ENCODE data around the gene TMEM196. TPM values are rescaled to one million over a fixed set of nuclear protein-coding genes. Genes with fewer than 3 reads are reported as not detected.

The TMEM196 gene
- total and polyA plus RNA-seq, 4 donors, result not detected

DNA sequence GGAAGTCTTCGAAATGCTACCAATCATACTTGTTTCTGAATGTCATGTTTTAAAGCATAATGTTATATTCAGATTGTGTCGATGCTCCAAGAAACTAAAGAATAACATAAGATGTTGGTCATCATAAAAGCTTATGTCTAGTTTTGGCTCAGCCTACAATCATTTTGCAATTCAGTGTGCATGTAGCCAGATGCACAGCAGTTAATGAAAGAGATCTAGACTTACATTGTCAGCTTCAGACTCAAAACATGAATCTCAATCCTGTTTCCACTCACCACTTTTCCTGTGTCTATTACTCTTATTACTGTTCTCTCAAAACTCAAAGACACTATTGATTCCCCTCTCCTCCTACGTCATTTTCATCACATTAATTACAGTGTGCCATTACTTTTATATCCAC is 21.4 kb downstream of the TMEM196 start:
- Histone ChIP-seq H3K4me3 (ENCODE audit: low read depth in 1 of 3, low read length in 3 of 3) (no peak overlapping the region), H3K9ac (ENCODE audit: low read depth in 1 of 2, low read length in 2 of 2) (no peak overlapping the region), H3K9me3 (ENCODE audit: control insufficient read depth in 4 of 4, low read length in 3 of 4) (no peaks in the 10 kb centered on the region), H3K27ac (ENCODE audit: low read depth in 1 of 2, low read length in 2 of 2) (no peak overlapping the region), H3K36me3 (ENCODE audit: control insufficient read depth in 4 of 4, insufficient read depth in 3 of 4, low read depth in 1 of 4, low read length in 3 of 4) (no peaks in the 10 kb centered on the region), H3K4me1 (ENCODE audit: control insufficient read depth in 4 of 4, insufficient read depth in 4 of 4, low read length in 3 of 4) (no peaks in the 10 kb centered on the region), H3K27me3 (ENCODE audit: control insufficient read depth in 4 of 4, insufficient read depth in 4 of 4, low read length in 3 of 4) (peaks cover 0 to 10% (median 0%) of the 10 kb centered on the region in 4 donors)
- 75% methylated on average over 3 of the region's 3 CpGs for WGBS
- TF ChIP-seq YY1 (IDR thresholded peaks at IDR 0.05) (no peak), JUND (IDR thresholded peaks at IDR 0.05) (no peak), NR2F2 (IDR thresholded peaks at IDR 0.05) (no peak), HNF4G (IDR thresholded peaks at IDR 0.05) (no peak), RXRA (IDR thresholded peaks at IDR 0.05) (no peak), HNF4A (conservative IDR thresholded peaks at IDR 0.05) (no peak), RAD21 (IDR thresholded peaks at IDR 0.05) (no peak)
- TF ChIP-seq, protein P1, sequence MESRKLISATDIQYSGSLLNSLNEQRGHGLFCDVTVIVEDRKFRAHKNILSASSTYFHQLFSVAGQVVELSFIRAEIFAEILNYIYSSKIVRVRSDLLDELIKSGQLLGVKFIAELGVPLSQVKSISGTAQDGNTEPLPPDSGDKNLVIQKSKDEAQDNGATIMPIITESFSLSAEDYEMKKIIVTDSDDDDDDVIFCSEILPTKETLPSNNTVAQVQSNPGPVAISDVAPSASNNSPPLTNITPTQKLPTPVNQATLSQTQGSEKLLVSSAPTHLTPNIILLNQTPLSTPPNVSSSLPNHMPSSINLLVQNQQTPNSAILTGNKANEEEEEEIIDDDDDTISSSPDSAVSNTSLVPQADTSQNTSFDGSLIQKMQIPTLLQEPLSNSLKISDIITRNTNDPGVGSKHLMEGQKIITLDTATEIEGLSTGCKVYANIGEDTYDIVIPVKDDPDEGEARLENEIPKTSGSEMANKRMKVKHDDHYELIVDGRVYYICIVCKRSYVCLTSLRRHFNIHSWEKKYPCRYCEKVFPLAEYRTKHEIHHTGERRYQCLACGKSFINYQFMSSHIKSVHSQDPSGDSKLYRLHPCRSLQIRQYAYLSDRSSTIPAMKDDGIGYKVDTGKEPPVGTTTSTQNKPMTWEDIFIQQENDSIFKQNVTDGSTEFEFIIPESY (IDR thresholded peaks at IDR 0.05), result no peak
- TF ChIP-seq, protein P2, sequence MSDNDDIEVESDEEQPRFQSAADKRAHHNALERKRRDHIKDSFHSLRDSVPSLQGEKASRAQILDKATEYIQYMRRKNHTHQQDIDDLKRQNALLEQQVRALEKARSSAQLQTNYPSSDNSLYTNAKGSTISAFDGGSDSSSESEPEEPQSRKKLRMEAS (IDR thresholded peaks at IDR 0.05), result no peak
- TF ChIP-seq, protein P3, sequence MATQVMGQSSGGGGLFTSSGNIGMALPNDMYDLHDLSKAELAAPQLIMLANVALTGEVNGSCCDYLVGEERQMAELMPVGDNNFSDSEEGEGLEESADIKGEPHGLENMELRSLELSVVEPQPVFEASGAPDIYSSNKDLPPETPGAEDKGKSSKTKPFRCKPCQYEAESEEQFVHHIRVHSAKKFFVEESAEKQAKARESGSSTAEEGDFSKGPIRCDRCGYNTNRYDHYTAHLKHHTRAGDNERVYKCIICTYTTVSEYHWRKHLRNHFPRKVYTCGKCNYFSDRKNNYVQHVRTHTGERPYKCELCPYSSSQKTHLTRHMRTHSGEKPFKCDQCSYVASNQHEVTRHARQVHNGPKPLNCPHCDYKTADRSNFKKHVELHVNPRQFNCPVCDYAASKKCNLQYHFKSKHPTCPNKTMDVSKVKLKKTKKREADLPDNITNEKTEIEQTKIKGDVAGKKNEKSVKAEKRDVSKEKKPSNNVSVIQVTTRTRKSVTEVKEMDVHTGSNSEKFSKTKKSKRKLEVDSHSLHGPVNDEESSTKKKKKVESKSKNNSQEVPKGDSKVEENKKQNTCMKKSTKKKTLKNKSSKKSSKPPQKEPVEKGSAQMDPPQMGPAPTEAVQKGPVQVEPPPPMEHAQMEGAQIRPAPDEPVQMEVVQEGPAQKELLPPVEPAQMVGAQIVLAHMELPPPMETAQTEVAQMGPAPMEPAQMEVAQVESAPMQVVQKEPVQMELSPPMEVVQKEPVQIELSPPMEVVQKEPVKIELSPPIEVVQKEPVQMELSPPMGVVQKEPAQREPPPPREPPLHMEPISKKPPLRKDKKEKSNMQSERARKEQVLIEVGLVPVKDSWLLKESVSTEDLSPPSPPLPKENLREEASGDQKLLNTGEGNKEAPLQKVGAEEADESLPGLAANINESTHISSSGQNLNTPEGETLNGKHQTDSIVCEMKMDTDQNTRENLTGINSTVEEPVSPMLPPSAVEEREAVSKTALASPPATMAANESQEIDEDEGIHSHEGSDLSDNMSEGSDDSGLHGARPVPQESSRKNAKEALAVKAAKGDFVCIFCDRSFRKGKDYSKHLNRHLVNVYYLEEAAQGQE (IDR thresholded peaks at IDR 0.05), result no peak
- no peak for DNase-seq (ENCODE audit: low spot score)

DNA sequence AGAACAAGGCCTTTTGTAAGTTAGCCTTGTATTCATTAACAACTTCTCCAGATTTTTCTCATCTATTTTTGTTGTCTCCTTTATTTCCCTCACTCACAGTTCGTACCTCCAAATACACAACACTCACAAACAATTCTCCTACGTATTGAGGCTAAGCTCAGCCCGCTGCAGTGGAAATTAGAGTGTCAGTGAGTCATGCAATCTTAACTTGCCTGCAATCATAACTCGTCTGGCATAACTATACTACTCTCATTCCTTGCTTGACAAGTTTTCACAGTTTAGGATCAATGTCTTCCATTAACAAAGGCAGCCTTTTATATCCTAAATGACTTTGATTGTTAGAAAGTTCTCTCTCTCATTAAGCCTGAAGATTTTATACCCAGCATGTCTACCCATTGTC is 23.8 kb downstream of the TMEM196 start:
- WGBS, result 67% methylated on average over 4 of the region's 4 CpGs
- no peak for DNase-seq (ENCODE audit: low spot score)
- H3K4me3 ChIP-seq (ENCODE audit: low read depth in 1 of 3, low read length in 3 of 3), result no peak overlapping the region

DNA sequence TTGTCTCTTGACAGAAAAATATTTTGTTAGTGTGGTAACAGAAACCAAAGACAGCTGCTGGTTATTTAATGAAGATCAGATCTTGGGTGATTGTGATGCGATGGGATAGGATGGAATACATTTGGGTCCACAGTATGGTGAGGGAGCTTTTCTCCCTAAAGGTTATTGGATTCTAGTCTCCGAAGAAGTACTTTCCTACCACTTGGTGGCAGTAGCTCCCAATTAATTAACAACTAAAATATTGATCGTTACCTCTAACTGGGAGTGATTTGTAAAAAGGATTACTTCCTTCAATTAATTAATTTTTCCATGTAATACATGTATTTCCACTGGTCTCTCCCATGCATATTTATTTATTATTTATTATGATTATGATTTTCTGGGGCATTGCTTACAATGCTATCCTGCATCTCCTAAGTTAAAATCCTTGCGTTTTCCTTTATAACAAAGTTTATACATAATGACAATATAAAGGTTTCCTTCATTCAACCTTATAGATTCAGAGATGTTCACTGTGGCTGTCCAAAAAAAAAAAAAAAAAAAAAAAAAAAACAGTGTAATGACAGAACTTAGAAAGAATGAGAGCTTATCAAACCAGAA is 25.6 kb downstream of the TMEM196 start:
- TF ChIP-seq, protein P4, sequence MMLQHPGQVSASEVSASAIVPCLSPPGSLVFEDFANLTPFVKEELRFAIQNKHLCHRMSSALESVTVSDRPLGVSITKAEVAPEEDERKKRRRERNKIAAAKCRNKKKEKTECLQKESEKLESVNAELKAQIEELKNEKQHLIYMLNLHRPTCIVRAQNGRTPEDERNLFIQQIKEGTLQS (IDR thresholded peaks at IDR 0.05), result no peak
- TF ChIP-seq RAD21 (IDR thresholded peaks at IDR 0.05) (peak; percentile 74 to 77), GABPA (IDR thresholded peaks at IDR 0.05 in 1 of 2, conservative IDR thresholded peaks at IDR 0.05 in 1 of 2) (no peak), JUND (IDR thresholded peaks at IDR 0.05) (no peak), RXRA (IDR thresholded peaks at IDR 0.05) (no peak)
- TF ChIP-seq, protein P5, sequence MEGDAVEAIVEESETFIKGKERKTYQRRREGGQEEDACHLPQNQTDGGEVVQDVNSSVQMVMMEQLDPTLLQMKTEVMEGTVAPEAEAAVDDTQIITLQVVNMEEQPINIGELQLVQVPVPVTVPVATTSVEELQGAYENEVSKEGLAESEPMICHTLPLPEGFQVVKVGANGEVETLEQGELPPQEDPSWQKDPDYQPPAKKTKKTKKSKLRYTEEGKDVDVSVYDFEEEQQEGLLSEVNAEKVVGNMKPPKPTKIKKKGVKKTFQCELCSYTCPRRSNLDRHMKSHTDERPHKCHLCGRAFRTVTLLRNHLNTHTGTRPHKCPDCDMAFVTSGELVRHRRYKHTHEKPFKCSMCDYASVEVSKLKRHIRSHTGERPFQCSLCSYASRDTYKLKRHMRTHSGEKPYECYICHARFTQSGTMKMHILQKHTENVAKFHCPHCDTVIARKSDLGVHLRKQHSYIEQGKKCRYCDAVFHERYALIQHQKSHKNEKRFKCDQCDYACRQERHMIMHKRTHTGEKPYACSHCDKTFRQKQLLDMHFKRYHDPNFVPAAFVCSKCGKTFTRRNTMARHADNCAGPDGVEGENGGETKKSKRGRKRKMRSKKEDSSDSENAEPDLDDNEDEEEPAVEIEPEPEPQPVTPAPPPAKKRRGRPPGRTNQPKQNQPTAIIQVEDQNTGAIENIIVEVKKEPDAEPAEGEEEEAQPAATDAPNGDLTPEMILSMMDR (IDR thresholded peaks at IDR 0.05; ENCODE audit: low read depth, low read length, missing input control), result peak; percentile 61
- TF ChIP-seq, protein P1 (IDR thresholded peaks at IDR 0.05), result no peak
- peaks cover 0 to 6% (median 0%) of the 10 kb centered on the region in 4 donors for H3K27me3 ChIP-seq (ENCODE audit: control insufficient read depth in 4 of 4, insufficient read depth in 4 of 4, low read length in 3 of 4)
- no peak for DNase-seq (ENCODE audit: low spot score)
- no peak overlapping the region for H3K4me3 ChIP-seq (ENCODE audit: low read depth in 1 of 3, low read length in 3 of 3)
- H3K9me3 ChIP-seq (ENCODE audit: control insufficient read depth in 4 of 4, low read length in 3 of 4), result no peaks in the 10 kb centered on the region
- no peak overlapping the region for H3K27ac ChIP-seq (ENCODE audit: low read depth in 1 of 2, low read length in 2 of 2)
- WGBS, result 32% methylated on average over 4 of the region's 4 CpGs
- no peak overlapping the region for H3K9ac ChIP-seq (ENCODE audit: low read depth in 1 of 2, low read length in 2 of 2)
- no peaks in the 10 kb centered on the region for H3K36me3 ChIP-seq (ENCODE audit: control insufficient read depth in 4 of 4, insufficient read depth in 3 of 4, low read depth in 1 of 4, low read length in 3 of 4)
- no peaks in the 10 kb centered on the region for H3K4me1 ChIP-seq (ENCODE audit: control insufficient read depth in 4 of 4, insufficient read depth in 4 of 4, low read length in 3 of 4)

More for the DNA sequence above, 23.8 kb downstream of the TMEM196 start:
- Histone ChIP-seq H3K36me3 (ENCODE audit: control insufficient read depth in 4 of 4, insufficient read depth in 3 of 4, low read depth in 1 of 4, low read length in 3 of 4) (no peaks in the 10 kb centered on the region), H3K9ac (ENCODE audit: low read depth in 1 of 2, low read length in 2 of 2) (no peak overlapping the region), H3K27ac (ENCODE audit: low read depth in 1 of 2, low read length in 2 of 2) (no peak overlapping the region), H3K4me1 (ENCODE audit: control insufficient read depth in 4 of 4, insufficient read depth in 4 of 4, low read length in 3 of 4) (no peaks in the 10 kb centered on the region), H3K27me3 (ENCODE audit: control insufficient read depth in 4 of 4, insufficient read depth in 4 of 4, low read length in 3 of 4) (peaks cover 0 to 10% (median 0%) of the 10 kb centered on the region in 4 donors), H3K9me3 (ENCODE audit: control insufficient read depth in 4 of 4, low read length in 3 of 4) (no peaks in the 10 kb centered on the region)
- TF ChIP-seq, protein P4 (IDR thresholded peaks at IDR 0.05), result no peak
